ENCODE data around the gene SEMA4C. TPM values are rescaled to one million over a fixed set of nuclear protein-coding genes. Genes with fewer than 3 reads are reported as not detected.
A peak's percentile ranks its signal among the peaks of the same experiment; 100 is the strongest.
"Not testable (repeated sequence)": the region's sequence is repeated elsewhere in the genome, so short reads cannot be mapped to it uniquely, and the experiment has no call there.

Gene SEMA4C
- total RNA-seq, 1 donor from 2014 or later = 58.1 TPM

DNA sequence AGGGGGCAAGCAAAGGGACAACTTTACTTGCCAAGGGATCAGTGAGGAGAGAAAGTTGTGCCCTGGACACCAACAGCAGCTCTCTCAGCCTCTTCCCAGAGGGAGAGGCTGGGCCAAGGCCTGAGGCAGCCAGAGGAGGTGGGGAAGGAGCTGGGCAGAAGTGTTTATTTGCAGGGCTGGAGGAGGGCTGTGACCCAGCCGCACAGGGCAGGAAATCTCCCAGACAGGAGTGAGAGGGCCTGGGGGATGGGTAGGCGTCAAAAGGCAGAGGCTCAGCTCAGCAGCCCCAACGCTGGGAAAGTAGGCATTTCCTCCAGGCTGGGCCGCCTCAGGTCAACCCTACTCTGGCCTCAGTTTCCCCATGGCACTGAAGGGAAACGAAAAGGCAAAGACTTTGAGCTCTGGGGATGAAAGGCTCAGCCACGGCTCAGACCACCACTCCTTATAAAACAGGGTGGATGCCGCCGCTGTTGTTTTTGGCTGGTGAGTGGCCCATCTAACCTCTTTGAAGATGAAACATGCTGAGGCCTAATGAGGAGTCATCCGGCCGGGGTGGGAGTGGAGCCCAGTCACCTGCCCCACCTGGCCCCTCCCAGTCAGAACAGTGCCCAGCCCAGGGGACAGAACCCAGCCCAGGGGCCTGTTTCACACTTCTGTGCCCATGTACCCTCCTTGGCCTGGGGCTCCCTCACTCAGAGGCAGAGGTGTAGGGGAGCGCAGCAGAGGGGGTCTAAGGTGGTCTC is 21.9 kb upstream of the SEMA4C start:
- TF ChIP-seq, protein P1, sequence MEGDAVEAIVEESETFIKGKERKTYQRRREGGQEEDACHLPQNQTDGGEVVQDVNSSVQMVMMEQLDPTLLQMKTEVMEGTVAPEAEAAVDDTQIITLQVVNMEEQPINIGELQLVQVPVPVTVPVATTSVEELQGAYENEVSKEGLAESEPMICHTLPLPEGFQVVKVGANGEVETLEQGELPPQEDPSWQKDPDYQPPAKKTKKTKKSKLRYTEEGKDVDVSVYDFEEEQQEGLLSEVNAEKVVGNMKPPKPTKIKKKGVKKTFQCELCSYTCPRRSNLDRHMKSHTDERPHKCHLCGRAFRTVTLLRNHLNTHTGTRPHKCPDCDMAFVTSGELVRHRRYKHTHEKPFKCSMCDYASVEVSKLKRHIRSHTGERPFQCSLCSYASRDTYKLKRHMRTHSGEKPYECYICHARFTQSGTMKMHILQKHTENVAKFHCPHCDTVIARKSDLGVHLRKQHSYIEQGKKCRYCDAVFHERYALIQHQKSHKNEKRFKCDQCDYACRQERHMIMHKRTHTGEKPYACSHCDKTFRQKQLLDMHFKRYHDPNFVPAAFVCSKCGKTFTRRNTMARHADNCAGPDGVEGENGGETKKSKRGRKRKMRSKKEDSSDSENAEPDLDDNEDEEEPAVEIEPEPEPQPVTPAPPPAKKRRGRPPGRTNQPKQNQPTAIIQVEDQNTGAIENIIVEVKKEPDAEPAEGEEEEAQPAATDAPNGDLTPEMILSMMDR (conservative IDR thresholded peaks at IDR 0.05) = no peak
- DNase-seq (ENCODE audit: extremely low spot score, unreplicated experiment) = no peak
- Mint-ChIP-seq H3K9me3 (no peaks in the 10 kb centered on the region), H3K27me3 (no peaks in the 10 kb centered on the region), H3K27ac (peak overlapping the region; percentile 12), H3K4me3 (peak overlapping the region; percentile 51), H3K4me1 (ENCODE audit: unreplicated experiment) (peaks cover 55% of the 10 kb centered on the region), H3K36me3 (no peaks in the 10 kb centered on the region)

DNA sequence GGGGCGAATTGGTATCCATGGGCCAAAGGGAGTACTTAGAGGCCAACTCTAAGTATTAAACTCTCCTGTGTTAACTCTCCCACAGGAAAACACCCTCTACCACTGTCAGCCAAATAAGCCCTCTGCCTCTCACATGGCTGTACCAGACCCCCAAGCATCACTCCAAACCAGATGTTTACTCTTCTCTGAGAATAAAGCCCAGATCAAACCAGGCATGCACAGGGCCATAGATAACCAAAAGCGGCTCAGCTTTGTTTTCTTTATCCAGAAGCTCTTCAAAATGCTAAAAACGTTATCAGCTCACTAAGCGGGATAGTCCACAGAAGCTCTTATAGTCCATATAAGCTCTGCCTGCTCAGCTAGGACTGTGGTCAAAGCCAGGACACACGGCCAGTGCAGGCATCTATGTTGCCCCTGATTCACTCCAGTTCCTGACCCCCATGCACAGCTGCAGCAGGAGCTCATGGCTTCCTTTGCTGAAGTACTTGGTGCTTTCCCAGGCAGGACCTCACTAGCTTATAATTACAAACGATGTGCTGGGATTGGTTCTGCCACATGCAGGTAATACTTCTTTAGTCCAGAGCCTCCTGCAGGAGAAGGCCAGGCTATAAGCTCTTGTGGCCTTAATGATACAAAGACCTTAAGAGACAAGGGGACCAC is 21.0 kb upstream of the SEMA4C start:
- H3K36me3 Mint-ChIP-seq = no peaks in the 10 kb centered on the region
- peak overlapping the region; percentile 51 for H3K27ac Mint-ChIP-seq
- H3K9me3 Mint-ChIP-seq = no peaks in the 10 kb centered on the region
- no peaks in the 10 kb centered on the region for H3K27me3 Mint-ChIP-seq
- DNase-seq (ENCODE audit: extremely low spot score, unreplicated experiment) = no peak
- TF ChIP-seq, protein P1 (conservative IDR thresholded peaks at IDR 0.05) = no peak
- H3K4me3 Mint-ChIP-seq = no peak overlapping the region
- peaks cover 54% of the 10 kb centered on the region for H3K4me1 Mint-ChIP-seq (ENCODE audit: unreplicated experiment)

DNA sequence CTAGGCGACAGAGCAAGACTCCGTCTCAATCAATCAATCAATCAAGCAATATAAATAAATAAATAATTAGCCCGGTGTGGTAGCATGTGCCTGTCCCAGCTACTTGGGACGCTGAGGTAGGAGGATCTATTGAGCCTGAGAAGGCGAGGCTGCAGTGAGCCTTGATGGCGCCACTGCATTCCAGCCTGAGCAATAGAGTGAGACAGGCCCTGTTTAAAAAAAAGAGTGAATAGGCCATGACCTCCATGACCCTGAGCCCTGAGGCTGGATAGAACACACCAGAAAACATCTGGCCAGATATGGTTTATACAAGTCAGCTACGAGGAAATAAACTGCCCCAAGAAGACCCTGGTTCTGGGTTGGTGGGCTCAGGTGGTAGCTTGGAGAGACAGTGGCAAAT is 20.4 kb upstream of the SEMA4C start:
- Mint-ChIP-seq H3K27ac (peak overlapping the region; percentile 51), H3K4me1 (ENCODE audit: unreplicated experiment) (peaks cover 53% of the 10 kb centered on the region), H3K36me3 (no peaks in the 10 kb centered on the region), H3K27me3 (no peaks in the 10 kb centered on the region), H3K4me3 (no peak overlapping the region), H3K9me3 (no peaks in the 10 kb centered on the region)
- TF ChIP-seq, protein P1 (conservative IDR thresholded peaks at IDR 0.05) = no peak
- no peak for DNase-seq (ENCODE audit: extremely low spot score, unreplicated experiment)

DNA sequence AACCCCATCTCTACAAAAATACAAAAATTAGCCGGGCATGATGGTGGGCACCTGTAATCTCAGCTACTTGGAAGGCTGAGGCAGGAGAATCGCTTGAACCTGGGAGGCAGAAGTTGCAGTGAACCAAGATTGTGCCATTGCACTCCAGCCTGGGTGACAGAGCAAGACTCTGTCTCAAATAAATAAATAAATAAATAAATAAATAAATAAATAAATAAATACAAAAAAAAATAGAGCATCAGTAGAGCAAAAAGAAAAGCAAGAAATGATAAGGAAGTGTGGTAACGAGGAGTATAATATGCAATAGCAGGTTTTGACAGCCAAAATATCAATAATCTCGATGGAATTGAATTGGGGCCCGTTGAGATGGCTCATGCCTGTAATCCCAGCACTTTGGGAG is 19.6 kb upstream of the SEMA4C start:
- peak overlapping the region; percentile 91 for H3K27ac Mint-ChIP-seq
- not testable (repeated sequence) for H3K27me3 Mint-ChIP-seq; H3K9me3 Mint-ChIP-seq; H3K4me3 Mint-ChIP-seq; H3K36me3 Mint-ChIP-seq; DNase-seq (ENCODE audit: extremely low spot score, unreplicated experiment)
- H3K4me1 Mint-ChIP-seq (ENCODE audit: unreplicated experiment) = peaks cover 53% of the 10 kb centered on the region

DNA sequence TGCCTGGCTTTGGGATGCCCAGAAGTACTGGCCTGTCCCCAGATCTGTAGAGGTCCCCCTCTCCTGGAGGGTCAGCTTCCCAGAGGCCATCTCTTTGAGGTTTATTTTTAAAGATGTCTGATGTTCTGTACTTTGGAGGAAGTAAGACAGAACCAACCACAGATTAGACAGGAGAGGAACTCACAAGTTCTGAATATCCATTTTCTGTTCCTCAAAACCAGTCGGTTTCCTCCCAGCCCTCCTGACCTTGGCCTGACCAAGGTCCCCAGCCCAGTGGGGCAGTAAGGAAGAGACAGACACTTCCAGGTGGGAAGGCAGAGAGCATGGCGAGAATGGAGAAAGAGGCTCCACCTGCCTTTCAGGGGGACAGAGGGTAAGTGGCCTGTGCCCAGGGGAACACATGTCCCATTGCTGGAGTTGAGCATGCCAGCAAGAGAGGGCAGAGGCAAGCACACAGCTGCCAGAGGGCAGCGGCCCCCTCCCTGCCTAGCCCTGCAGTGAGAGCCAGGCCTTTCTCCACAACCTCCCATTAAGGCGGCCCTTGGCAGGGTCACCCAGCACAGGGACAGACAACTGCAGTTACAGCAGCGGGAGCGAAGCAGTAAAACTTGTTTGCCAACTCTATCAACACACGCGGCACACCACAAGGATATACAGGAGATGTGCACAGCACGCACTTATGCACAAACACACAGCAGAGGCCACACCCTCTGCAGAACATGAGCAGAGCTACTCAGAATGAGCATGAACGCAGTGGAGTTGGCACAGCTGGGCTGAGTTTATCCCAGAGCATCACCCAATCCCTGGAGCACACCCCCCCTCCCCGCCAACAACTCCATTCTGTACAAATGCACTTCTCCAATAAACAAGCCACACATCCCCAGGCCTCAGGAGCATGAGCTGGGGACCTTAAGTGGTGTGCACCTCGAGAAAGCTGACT is 18.5 kb upstream of the SEMA4C start:
- peaks cover 53% of the 10 kb centered on the region for H3K4me1 Mint-ChIP-seq (ENCODE audit: unreplicated experiment)
- H3K9me3 Mint-ChIP-seq = no peaks in the 10 kb centered on the region
- TF ChIP-seq, protein P1 (conservative IDR thresholded peaks at IDR 0.05) = no peak
- no peak for DNase-seq (ENCODE audit: extremely low spot score, unreplicated experiment)
- peak overlapping the region; percentile 51 for H3K4me3 Mint-ChIP-seq
- no peaks in the 10 kb centered on the region for H3K36me3 Mint-ChIP-seq
- H3K27ac Mint-ChIP-seq = peak overlapping the region; percentile 91
- H3K27me3 Mint-ChIP-seq = no peaks in the 10 kb centered on the region

All from type B pancreatic cell (in vitro differentiated cells).